Activated CD4-positive, alpha-beta T cell treated with anti-CD3 and anti-CD28 coated beads, Interleukin-2, amount 50 U/mL, for 16 hours (primary cell): Measurements from ENCODE around the gene PNMT.
A peak's percentile ranks its signal among the peaks of the same experiment; 100 is the strongest.

Source experiments
- DNase-seq: peaks from one replicate; pipeline ENCODE4 v3.0.0-alpha.2; 2020

PNMT gene

GRCh38 chr17:39653662-39654331 lies 14.5 kb upstream of the PNMT start:
- DNase-seq, result peak; percentile 79

GRCh38 chr17:39655105-39655504 lies 13.1 kb upstream of the PNMT start:
- no peak for DNase-seq

DNA sequence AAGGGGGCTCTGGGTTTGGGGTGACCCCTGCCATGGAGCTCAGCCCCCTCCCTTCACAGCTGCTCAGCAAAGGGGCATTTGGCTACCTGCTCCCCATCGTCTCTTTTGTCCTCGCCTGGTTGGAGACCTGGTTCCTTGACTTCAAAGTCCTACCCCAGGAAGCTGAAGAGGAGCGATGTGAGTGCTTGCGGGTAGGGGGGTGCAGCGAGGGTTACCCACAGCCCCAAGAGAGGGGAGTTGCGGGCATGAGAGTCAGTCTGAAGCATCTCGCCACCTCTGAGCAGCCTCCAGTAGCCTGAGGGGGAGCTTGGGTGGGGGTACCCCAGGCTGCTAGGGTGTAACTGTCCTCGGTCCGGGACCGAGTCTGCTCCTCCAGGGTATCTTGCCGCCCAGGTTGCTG lies 9.9 kb upstream of the PNMT start:
- no peak for DNase-seq

GRCh38 chr17:39658760-39659159 lies 9.5 kb upstream of the PNMT start:
- DNase-seq, result no peak

DNA sequence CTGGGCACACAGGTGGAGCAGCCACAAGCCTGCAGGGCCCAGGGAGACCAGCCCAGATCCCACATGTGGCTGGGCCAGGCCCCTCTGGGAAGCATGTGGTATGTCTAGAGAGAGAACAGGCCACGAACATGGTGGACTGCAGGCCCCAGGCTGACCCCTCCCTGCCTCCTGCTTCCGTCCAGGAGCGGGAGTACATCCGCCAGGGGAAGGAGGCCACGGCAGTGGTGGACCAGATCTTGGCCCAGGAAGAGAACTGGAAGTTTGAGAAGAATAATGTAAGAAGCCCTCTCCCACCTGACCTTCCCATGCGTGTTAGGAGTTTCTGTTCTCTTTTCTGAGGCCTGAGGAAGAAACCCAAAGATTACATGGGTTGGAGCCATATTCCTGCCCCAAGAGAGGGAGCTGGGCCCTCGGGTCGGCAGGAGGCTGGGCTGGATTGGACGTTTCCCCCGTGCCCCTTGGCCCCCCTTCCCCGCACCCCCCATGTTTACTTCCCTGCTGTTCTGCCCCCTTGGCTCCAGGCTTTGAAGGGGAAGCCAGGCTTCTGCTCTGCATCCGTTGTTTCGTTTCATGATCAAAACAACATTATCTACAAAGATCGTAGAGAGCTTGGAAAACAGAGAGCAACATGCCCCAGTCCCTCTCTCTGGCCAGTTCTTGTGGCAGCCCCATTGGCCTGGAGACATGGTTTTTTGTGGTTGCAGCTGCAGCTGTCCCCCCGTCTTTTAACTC lies 8.8 kb upstream of the PNMT start:
- DNase-seq, result no peak

DNA sequence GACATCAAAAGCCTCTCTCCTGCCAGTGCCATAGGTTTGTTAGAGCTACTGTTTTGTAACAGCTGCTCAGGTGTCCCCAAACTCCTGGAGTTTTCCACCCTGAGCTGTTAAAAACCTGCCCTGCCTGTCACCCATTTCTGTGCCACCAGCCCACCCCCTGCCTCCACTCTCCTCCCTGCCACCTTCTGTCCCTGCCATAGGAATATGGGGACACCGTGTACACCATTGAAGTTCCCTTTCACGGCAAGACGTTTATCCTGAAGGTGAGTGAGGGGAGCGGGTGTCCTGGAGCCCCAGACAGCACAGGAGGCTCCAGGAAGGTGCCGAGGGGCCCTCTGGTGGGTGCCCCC lies 8.3 kb upstream of the PNMT start:
- no peak for DNase-seq

GRCh38 chr17:39660397-39661385 lies 7.6 kb upstream of the PNMT start:
- DNase-seq, result no peak

DNA sequence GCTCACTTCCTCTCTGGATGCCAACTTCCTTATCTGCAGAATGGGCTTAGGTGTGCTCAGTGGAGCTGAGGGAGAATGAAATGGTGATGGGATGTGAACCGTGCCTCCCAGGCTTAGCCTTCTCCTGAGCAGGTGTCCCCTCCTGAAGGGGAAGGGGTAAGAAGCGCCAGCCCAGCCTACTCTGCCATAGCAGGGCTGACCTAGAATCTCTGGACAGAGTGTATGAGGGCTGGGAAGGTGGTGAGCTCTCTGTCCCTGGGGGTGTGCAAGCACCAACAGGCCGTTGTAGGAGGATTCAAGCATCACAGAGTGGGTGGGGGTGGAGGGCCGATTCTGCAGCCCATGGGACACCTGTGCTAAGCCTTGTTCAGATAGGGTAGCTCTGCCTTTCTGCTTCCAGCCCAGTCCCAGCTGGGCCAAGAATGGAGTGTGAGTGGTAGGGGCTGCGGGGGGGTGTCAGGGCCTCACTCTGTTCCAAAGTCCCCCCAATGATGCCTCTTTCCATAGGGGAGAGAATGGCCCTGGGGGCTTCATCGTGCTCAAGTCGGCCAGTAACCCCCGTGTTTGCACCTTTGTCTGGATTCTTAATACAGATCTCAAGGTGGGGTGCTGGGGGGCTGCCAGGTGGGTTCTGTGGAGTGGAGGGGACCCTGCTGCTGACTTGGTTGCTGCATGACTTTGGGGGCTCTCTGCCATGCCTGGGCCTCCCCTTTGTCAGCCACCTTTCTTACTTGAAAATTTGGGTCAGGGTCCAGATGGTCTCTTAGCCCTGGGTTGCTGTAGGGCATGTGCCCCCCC lies 6.3 kb upstream of the PNMT start:
- no peak for DNase-seq

DNA sequence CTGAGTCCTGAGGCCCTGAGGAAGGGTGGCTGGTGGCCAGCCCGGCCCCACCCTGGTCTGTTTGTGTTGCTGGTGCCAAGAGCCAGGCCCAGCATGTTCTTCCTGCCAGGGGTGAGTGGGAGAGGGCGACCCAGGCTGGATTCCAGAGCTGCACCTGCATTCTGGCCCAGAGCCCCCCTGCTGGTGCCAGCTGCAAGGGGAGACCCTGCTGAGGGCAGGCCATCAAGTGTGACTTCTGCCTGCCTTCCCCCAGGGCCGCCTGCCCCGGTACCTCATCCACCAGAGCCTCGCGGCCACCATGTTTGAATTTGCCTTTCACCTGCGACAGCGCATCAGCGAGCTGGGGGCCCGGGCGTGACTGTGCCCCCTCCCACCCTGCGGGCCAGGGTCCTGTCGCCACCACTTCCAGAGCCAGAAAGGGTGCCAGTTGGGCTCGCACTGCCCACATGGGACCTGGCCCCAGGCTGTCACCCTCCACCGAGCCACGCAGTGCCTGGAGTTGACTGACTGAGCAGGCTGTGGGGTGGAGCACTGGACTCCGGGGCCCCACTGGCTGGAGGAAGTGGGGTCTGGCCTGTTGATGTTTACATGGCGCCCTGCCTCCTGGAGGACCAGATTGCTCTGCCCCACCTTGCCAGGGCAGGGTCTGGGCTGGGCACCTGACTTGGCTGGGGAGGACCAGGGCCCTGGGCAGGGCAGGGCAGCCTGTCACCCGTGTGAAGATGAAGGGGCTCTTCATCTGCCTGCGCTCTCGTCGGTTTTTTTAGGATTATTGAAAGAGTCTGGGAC lies 5.5 kb upstream of the PNMT start:
- no peak for DNase-seq

DNA sequence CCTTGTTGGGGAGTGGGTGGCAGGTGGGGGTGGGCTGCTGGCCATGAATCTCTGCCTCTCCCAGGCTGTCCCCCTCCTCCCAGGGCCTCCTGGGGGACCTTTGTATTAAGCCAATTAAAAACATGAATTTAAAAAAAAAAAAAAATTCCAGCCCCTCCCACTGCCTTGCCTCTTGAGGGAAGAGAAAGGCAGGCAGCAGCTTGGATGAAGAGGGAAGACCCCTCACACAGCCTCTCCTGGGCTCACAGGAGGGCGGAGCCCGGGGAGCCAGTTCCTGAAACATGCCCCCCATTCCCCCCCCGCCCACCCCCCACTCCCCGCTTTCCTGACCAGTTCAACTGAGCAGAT lies 4.9 kb upstream of the PNMT start:
- no peak for DNase-seq

GRCh38 chr17:39663688-39664580 lies 4.3 kb upstream of the PNMT start:
- no peak for DNase-seq

DNA sequence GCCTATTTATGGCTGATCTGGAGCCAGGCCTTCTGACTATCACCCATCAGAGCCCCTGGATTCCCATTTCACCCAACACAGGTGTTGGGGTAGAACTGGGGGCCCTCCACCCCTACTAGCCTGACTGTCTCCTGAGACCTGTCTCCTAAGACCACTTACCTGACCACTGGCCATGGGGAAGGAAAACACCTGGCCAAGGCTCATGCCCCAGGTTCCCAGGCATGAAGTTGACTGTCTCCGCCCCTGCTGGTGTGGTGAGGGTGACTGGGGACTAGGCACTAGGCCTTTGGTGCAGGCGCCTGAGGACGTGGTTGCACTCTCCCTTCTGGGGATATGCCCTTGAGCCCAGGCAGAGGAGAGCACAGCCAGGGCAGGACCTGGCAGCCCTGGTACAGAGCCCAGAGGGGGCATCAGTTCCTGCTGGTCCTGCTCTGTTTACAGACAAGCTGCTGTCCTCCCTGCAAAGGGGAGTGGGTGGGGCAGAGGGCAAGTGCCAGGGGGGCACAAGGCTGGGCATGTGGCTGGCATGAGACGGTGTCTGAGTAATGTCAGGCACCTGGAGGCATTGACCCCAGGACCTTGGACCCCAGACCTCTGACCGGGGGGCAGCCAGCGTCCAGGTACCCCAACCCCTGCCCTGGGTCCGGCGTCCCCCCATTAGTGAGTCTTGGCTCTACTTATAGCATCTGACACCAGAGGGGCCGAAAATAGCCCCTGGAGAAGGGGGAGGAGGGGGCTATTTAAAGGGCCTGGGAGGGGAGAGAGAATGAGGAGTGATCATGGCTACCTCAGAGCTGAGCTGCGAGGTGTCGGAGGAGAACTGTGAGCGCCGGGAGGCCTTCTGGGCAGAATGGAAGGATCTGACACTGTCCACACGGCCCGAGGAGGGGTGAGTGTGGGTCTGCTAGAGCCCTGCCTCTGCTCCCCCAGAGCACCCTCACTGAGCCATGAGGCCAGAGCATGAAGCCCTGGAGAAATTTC lies 3.4 kb upstream of the PNMT start, which contains the start of gene TCAP:
TCAP (plus strand) TSS at position 769 of the 981 bp plus-strand sequence; CDS start at position 780, 11 bp downstream.
- no peak for DNase-seq

DNA sequence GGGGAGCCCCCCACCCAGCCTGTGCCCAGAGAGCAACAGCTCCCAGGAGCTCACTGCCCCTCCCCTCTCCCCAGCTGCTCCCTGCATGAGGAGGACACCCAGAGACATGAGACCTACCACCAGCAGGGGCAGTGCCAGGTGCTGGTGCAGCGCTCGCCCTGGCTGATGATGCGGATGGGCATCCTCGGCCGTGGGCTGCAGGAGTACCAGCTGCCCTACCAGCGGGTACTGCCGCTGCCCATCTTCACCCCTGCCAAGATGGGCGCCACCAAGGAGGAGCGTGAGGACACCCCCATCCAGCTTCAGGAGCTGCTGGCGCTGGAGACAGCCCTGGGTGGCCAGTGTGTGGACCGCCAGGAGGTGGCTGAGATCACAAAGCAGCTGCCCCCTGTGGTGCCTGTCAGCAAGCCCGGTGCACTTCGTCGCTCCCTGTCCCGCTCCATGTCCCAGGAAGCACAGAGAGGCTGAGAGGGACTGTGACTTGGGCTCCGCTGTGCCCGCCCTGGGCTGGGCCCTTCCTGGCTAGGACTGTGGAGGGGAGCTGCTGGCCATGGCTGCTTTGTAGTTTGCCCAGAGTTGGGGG lies 2.5 kb upstream of the PNMT start:
- peak; percentile 17 for DNase-seq

DNA sequence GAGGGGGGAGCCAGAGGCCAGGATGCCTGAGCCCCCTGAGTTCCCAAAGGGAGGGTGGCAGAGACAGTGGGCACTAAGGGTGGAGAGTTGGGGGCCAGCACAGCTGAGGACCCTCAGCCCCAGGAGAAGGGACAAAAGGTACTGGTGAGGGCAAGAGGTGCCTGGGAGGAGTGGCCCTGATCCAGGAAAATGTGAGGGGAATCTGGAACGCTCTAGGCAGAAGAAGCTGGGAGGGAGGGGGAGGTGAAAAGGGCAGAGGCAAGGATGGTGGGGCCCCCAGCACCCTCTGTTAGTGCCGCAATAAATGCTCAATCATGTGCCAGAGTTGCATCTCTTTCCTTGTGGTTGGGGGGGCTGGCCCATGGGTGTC lies 2.0 kb upstream of the PNMT start:
- no peak for DNase-seq

DNA sequence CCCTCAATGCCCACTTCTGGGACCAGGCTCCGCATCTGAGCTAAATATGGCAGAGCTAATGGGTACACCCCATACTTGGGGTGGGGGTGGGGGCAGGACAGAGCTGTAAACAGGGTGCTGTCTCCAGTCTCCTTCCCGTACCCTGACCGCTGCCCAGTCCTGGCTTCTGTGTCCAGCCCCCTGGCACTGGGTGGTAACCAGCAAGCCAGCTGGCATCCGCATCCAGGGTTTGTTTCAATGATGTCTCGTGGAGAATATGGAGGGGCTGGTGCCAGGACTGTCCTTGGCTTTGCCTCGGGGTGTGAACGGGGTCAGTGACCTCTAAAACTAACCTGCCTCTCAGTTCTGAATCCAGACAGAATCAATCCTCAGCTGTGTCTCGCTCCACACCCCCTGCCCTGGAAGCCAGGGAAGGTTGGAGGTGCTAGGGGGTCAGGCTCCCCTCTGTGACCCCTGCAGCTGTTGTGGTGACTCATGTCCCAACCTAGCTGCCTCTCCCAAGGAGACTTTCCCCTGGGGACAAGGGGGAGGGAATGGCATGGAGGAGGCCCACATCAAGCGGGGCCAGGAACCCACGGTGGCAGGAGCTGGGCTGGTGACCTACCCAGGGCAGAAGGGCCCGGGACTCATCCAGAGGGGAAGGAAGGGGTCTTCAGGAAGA lies 1.5 kb upstream of the PNMT start:
- no peak for DNase-seq

DNA sequence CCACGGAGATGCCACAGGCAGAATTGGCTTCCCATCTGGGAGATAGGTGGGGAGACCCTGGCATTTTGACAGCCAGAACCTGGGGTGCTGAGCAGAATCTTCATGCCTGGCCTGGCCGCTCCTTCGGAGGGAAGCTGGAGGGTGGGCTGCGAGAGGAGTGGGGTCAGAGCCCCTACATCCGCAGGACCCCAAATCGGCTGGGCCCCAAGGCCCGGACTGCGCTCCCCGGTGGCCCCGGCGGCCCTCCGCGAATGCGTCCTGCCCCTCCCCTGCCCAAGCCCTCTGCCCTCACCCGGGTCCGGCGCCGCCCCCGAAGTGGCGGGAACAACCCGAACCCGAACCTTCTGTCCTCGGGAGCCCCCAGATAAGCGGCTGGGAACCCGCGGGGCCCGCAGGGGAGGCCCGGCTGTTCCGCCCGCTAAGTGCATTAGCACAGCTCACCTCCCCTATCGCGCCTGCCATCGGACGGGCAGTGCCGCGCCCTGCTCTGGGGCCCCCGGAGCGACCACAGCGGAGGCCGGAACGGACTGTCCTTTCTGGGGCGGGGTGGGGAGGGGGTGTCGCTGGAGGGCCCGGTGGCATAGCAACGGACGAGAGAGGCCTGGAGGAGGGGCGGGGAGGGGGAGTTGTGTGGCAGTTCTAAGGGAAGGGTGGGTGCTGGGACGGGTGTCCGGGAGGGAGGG lies 850 bp upstream of the PNMT start:
- DNase-seq, result no peak

DNA sequence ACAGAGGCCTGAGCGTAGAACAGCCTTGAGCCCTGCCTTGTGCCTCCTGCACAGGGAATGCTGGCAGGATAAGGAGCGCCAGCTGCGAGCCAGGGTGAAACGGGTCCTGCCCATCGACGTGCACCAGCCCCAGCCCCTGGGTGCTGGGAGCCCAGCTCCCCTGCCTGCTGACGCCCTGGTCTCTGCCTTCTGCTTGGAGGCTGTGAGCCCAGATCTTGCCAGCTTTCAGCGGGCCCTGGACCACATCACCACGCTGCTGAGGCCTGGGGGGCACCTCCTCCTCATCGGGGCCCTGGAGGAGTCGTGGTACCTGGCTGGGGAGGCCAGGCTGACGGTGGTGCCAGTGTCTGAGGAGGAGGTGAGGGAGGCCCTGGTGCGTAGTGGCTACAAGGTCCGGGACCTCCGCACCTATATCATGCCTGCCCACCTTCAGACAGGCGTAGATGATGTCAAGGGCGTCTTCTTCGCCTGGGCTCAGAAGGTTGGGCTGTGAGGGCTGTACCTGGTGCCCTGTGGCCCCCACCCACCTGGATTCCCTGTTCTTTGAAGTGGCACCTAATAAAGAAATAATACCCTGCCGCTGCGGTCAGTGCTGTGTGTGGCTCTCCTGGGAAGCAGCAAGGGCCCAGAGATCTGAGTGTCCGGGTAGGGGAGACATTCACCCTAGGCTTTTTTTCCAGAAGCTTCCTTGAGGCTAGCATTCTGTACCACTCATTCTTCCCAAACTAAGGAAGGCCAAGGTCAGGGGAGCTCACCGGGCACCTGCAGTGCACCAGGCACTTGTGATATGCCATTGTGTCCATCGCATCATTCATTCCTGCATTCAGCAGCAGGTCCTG lies 1.9 kb downstream of the PNMT start:
- DNase-seq, result no peak
